H9 (cell line): Measurements from ENCODE around the gene FAM13C. TPM values are rescaled to one million over a fixed set of nuclear protein-coding genes. Genes with fewer than 3 reads are reported as not detected.

Source experiments
- DNase-seq: peaks from one replicate; pipeline ENCODE4 v3.0.0-alpha.2; 2017
- H2AFZ ChIP-seq: one replicate; pipeline ENCODE4 v1.6.1; 2013; ENCODE audit warnings: mild to moderate bottlenecking, low read length, control low read depth, moderate library complexity
- H2AK5ac ChIP-seq: 2 replicates; pipeline ENCODE4 v1.6.1; 2013; ENCODE audit warnings: low read length, control low read depth, mixed read lengths; ENCODE audit not compliant: insufficient read length
- H2BK120ac ChIP-seq: one replicate; pipeline ENCODE4 v1.6.1; 2013; ENCODE audit warnings: low read depth, mild to moderate bottlenecking, low read length, control low read depth, inconsistent platforms; ENCODE audit not compliant: poor library complexity, severe bottlenecking
- H2BK12ac ChIP-seq: 2 replicates; pipeline ENCODE4 v1.6.1; 2013; ENCODE audit warnings: low read length, control low read depth, mixed read lengths, low read depth; ENCODE audit not compliant: insufficient read length
- H2BK15ac ChIP-seq: 2 replicates; pipeline ENCODE4 v1.6.1; 2013; ENCODE audit warnings: low read depth, low read length, control low read depth
- H2BK20ac ChIP-seq: one replicate; pipeline ENCODE4 v1.6.1; 2013; ENCODE audit warnings: low read depth, mild to moderate bottlenecking, low read length, control low read depth, inconsistent platforms; ENCODE audit not compliant: poor library complexity, severe bottlenecking
- H2BK5ac ChIP-seq: 2 replicates; pipeline ENCODE4 v1.6.1; 2013; ENCODE audit warnings: low read length, control low read depth, mixed read lengths; ENCODE audit not compliant: insufficient read length
- H3K14ac ChIP-seq: 2 replicates; pipeline ENCODE4 v1.6.1; 2013; ENCODE audit warnings: low read length, control low read depth; ENCODE audit not compliant: insufficient read depth
- H3K18ac ChIP-seq: 2 replicates; pipeline ENCODE4 v1.6.1; 2013; ENCODE audit warnings: low read depth, mild to moderate bottlenecking, mixed read lengths, low read length, control low read depth; ENCODE audit not compliant: insufficient read length
- H3K23ac ChIP-seq: 2 replicates; pipeline ENCODE4 v1.6.1; 2013; ENCODE audit warnings: low read length, control low read depth, mixed read lengths, low read depth; ENCODE audit not compliant: insufficient read length
- H3K23me2 ChIP-seq: 2 replicates; pipeline ENCODE4 v1.6.1; 2013; ENCODE audit warnings: low read depth, mild to moderate bottlenecking, mixed read lengths, low read length, control low read depth; ENCODE audit not compliant: insufficient read length, poor library complexity, severe bottlenecking
- H3K27ac ChIP-seq: 2 replicates; pipeline ENCODE4 v1.5.1; 2013; ENCODE audit warnings: low read length, control low read depth, mixed read lengths, low read depth; ENCODE audit not compliant: insufficient read length
- H3K27me3 ChIP-seq: 2 replicates; pipeline ENCODE4 v1.6.1; 2013; ENCODE audit warnings: low read length, control low read depth, inconsistent platforms; ENCODE audit not compliant: insufficient read depth
- H3K4ac ChIP-seq: 2 replicates; pipeline ENCODE4 v1.6.1; 2013; ENCODE audit warnings: low read depth, mild to moderate bottlenecking, control low read depth, inconsistent platforms, low read length, moderate library complexity
- H3K4me1 ChIP-seq: 2 replicates; pipeline ENCODE4 v1.6.1; 2013; ENCODE audit warnings: low read length, control low read depth, inconsistent platforms; ENCODE audit not compliant: insufficient read depth
- H3K4me2 ChIP-seq: 2 replicates; pipeline ENCODE4 v1.6.1; 2013; ENCODE audit warnings: low read length, control low read depth, mixed read lengths; ENCODE audit not compliant: insufficient read length, insufficient read depth
- H3K56ac ChIP-seq: 2 replicates; pipeline ENCODE4 v1.6.1; 2013; ENCODE audit warnings: low read depth, mild to moderate bottlenecking, mixed read lengths, low read length, control low read depth; ENCODE audit not compliant: insufficient read length
- H3K79me1 ChIP-seq: 2 replicates; pipeline ENCODE4 v1.6.1; 2013; ENCODE audit warnings: low read depth, mild to moderate bottlenecking, moderate library complexity, low read length, control low read depth, inconsistent platforms; ENCODE audit not compliant: insufficient read depth, poor library complexity, severe bottlenecking
- H3K79me2 ChIP-seq: 2 replicates; pipeline ENCODE4 v1.6.1; 2013; ENCODE audit warnings: low read length, control low read depth, inconsistent platforms; ENCODE audit not compliant: insufficient read depth
- H3K9ac ChIP-seq: 2 replicates; pipeline ENCODE4 v1.6.1; 2013; ENCODE audit warnings: low read length, control low read depth, mixed read lengths; ENCODE audit not compliant: insufficient read length; ENCODE audit errors: extremely low read depth
- H3K9me3 ChIP-seq: one replicate; pipeline ENCODE4 v1.6.1; 2013; ENCODE audit warnings: low read depth, low read length, inconsistent platforms; ENCODE audit not compliant: control insufficient read depth
- H3T11ph ChIP-seq: one replicate; pipeline ENCODE4 v1.6.1; 2013; ENCODE audit warnings: mild to moderate bottlenecking, low read length, control low read depth, inconsistent platforms
- H4K20me1 ChIP-seq: one replicate; pipeline ENCODE4 v1.6.1; 2013; ENCODE audit not compliant: control insufficient read depth, insufficient read length, insufficient read depth
- H4K5ac ChIP-seq: 2 replicates; pipeline ENCODE4 v1.6.1; 2013; ENCODE audit warnings: low read depth, mild to moderate bottlenecking, mixed read lengths, low read length, control low read depth; ENCODE audit not compliant: insufficient read length
- H4K8ac ChIP-seq: replicated peaks from 2 replicates; pipeline ENCODE4 v1.6.1; 2013; ENCODE audit warnings: low read length, control low read depth, mixed read lengths, low read depth; ENCODE audit not compliant: insufficient read length
- H4K91ac ChIP-seq: 2 replicates; pipeline ENCODE4 v1.6.1; 2013; ENCODE audit warnings: low read depth, mild to moderate bottlenecking, moderate library complexity, mixed read lengths, low read length, control low read depth; ENCODE audit not compliant: insufficient read length
- H3K27ac Mint-ChIP-seq, 3 experiments: 2 replicates in 2 of 3; 3 replicates in 1 of 3; pipeline ENCODE4 v1.8.0; 2020 to 2021; ENCODE audit warnings: mixed read lengths in 3 of 3, mild to moderate bottlenecking in 1 of 3, moderate library complexity in 1 of 3
- H3K27me3 Mint-ChIP-seq: 2 replicates; pipeline ENCODE4 v1.8.0; 2021; ENCODE audit warnings: low read depth, mild to moderate bottlenecking, moderate library complexity, mixed read lengths
- H3K36me3 Mint-ChIP-seq, 3 experiments: 2 replicates in 2 of 3; 3 replicates in 1 of 3; pipeline ENCODE4 v1.8.0; 2020 to 2021; ENCODE audit warnings: low read depth in 3 of 3, mixed read lengths in 3 of 3; ENCODE audit not compliant: insufficient read depth in 1 of 3
- H3K4me1 Mint-ChIP-seq, 2 experiments: 2 replicates each; pipeline ENCODE4 v1.8.0; 2020; ENCODE audit warnings: mixed read lengths in 2 of 2
- H3K4me3 Mint-ChIP-seq, 2 experiments: 2 replicates in 1 of 2; 3 replicates in 1 of 2; pipeline ENCODE4 v1.8.0; 2020 to 2021; ENCODE audit warnings: mild to moderate bottlenecking in 2 of 2, mixed read lengths in 2 of 2, moderate library complexity in 1 of 2
- H3K9me3 Mint-ChIP-seq, 2 experiments: 2 replicates in 1 of 2; 3 replicates in 1 of 2; pipeline ENCODE4 v1.8.0; 2020; ENCODE audit warnings: mild to moderate bottlenecking in 2 of 2, mixed read lengths in 2 of 2, moderate library complexity in 1 of 2
- WGBS: extraction: QIAGEN DNeasy Blood & Tissue Kit; methylation state at CpG from one replicate; pipeline ENCODE4 v1.1.7; 2013; ENCODE audit warnings: missing lambda C conversion rate, low lambda C conversion rate, mixed read lengths; ENCODE audit not compliant: insufficient read length; ENCODE audit errors: extremely low coverage; 5-methylcytosine and 5-hydroxymethylcytosine counted together
- total RNA-seq: library from RNA; stranded (reverse); gene quantifications from 2 replicates; pipeline ENCODE4 v1.2.1, GENCODE V29; 2021
- TF ChIP-seq, protein P1 (sequence below): fragments of 200-600 bp; sonication (generic); conservative IDR thresholded peaks from 3 replicates; pipeline ENCODE4 v1.8.0; 2021; ENCODE audit warnings: antibody characterized with exemption, mild to moderate bottlenecking

Gene FAM13C
- total RNA-seq, 1 experiment from 2014 or later, result 0.31 TPM

DNA sequence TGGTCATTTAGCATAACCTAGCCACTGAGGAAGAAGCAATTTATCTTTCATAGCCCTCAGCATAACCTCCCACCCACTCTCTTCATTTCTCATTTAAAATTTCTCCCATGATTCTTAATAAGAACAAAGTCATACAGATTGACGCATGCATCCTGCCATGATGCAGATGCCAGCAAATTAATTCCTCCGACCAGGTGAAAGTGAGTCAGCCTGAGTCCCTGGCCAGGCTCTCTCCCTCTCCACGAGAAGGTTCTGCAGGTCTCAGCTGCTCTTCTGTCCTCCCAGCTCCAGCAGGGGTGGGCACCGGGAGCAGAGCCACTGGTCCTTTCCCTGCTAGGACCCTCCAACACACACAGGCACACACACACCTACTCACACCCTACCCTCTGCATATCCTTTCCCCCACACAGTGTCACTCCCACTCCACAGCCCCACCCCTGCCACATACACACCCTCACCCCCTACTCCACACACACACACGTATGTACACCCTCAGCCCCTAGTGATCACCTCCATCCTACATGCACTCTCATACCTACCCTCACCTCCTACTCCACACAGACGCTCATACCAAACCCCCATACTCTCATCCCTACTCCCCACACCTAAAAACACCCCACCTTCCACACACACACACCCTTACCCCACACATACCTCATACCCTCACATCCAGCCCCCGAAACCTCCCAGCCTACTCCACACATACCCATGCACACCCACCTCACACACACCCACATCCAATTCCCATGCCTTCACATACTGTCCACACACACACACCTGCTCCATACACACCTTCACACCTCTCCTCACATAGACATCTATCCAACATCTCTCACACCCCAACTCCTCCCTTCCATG lies 78.0 kb downstream of the FAM13C start:
- Histone ChIP-seq H3K56ac (no peak overlapping the region), H4K8ac (no peak overlapping the region), H3K79me1 (no peaks in the 10 kb centered on the region), H3K9me3 (no peaks in the 10 kb centered on the region), H3K27me3 (no peaks in the 10 kb centered on the region), H3K23me2 (no peaks in the 10 kb centered on the region), H2BK15ac (no peak overlapping the region), H3K79me2 (no peaks in the 10 kb centered on the region), H2BK20ac (no peak overlapping the region), H3K27ac (no peak overlapping the region), H2BK5ac (no peak overlapping the region), H3K4me2 (no peak overlapping the region), H3K4me1 (peaks cover 1% of the 10 kb centered on the region; the same call in 1 of the 2 replicates), H2AK5ac (no peak overlapping the region), H2AFZ (no peak overlapping the region), H4K5ac (no peak overlapping the region), H2BK12ac (no peak overlapping the region), H2BK120ac (no peak overlapping the region), H3K18ac (no peak overlapping the region), H3K4ac (no peak overlapping the region), H3T11ph (no peak overlapping the region), H4K20me1 (no peaks in the 10 kb centered on the region), H4K91ac (no peak overlapping the region), H3K9ac (no peak overlapping the region), H3K14ac (peak overlapping the region; percentile 45; the same call in 1 of the 2 replicates), H3K23ac (no peak overlapping the region)
- Mint-ChIP-seq H3K4me3 (no peak overlapping the region), H3K27ac (peak overlapping the region in 1 of 3 experiments; percentile 79; a peak in 2 of 7 replicates), H3K36me3 (no peaks in the 10 kb centered on the region), H3K9me3 (peaks cover 0 to 3% of the 10 kb centered on the region in 2 experiments; a peak in 1 of 5 replicates), H3K27me3 (no peaks in the 10 kb centered on the region), H3K4me1 (peaks cover 20 to 22% of the 10 kb centered on the region in 2 experiments)
- TF ChIP-seq, protein P1, sequence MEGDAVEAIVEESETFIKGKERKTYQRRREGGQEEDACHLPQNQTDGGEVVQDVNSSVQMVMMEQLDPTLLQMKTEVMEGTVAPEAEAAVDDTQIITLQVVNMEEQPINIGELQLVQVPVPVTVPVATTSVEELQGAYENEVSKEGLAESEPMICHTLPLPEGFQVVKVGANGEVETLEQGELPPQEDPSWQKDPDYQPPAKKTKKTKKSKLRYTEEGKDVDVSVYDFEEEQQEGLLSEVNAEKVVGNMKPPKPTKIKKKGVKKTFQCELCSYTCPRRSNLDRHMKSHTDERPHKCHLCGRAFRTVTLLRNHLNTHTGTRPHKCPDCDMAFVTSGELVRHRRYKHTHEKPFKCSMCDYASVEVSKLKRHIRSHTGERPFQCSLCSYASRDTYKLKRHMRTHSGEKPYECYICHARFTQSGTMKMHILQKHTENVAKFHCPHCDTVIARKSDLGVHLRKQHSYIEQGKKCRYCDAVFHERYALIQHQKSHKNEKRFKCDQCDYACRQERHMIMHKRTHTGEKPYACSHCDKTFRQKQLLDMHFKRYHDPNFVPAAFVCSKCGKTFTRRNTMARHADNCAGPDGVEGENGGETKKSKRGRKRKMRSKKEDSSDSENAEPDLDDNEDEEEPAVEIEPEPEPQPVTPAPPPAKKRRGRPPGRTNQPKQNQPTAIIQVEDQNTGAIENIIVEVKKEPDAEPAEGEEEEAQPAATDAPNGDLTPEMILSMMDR, result no peak
- 100% methylated on average over 1 of the region's 7 CpGs for WGBS
- no peak for DNase-seq
